Measurements from ENCODE around the gene BMI1.

DNA sequence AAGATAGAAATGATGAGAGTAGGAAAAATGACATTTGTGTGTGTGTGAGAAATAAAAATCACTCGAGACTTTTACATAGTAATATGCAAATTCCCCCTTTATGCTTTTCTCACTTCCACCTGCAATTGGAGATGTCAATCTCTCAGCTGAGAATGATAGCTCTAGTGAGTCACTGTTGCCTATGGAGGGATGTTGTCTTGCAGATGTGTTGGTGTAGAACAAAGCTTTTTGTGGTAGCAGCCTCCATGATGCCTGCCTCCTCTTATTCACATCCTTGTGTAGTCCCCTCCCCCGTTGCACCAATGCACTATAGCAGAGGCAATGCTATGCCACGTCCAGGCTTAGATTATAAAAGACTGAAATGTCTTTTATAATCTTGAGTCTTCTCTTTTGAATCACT is 58.2 kb downstream of the BMI1 start:
- TF ChIP-seq, protein P1, sequence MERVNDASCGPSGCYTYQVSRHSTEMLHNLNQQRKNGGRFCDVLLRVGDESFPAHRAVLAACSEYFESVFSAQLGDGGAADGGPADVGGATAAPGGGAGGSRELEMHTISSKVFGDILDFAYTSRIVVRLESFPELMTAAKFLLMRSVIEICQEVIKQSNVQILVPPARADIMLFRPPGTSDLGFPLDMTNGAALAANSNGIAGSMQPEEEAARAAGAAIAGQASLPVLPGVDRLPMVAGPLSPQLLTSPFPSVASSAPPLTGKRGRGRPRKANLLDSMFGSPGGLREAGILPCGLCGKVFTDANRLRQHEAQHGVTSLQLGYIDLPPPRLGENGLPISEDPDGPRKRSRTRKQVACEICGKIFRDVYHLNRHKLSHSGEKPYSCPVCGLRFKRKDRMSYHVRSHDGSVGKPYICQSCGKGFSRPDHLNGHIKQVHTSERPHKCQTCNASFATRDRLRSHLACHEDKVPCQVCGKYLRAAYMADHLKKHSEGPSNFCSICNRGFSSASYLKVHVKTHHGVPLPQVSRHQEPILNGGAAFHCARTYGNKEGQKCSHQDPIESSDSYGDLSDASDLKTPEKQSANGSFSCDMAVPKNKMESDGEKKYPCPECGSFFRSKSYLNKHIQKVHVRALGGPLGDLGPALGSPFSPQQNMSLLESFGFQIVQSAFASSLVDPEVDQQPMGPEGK (CRISPR knock-in tag; IDR thresholded peaks at IDR 0.05; ENCODE audit: borderline replicate concordance), result no peak
- TF ChIP-seq ZNF565 (CRISPR knock-in tag; conservative IDR thresholded peaks at IDR 0.05; ENCODE audit: low read depth) (no peak), TOX (CRISPR knock-in tag; IDR thresholded peaks at IDR 0.05; ENCODE audit: borderline replicate concordance) (no peak), GLIS3 (CRISPR knock-in tag; IDR thresholded peaks at IDR 0.05) (no peak), ZFP30 (CRISPR knock-in tag; IDR thresholded peaks at IDR 0.05) (no peak), ISL1 (CRISPR knock-in tag; IDR thresholded peaks at IDR 0.05) (no peak), RARB (CRISPR knock-in tag; IDR thresholded peaks at IDR 0.05) (no peak), ZFP3 (CRISPR knock-in tag; IDR thresholded peaks at IDR 0.05) (no peak), CSRNP3 (CRISPR knock-in tag; IDR thresholded peaks at IDR 0.05) (no peak)
